H1 (cell line): Measurements from ENCODE around the gene NACA. TPM values are rescaled to one million over a fixed set of nuclear protein-coding genes. Genes with fewer than 3 reads are reported as not detected.

Experiments used
- CTCF ChIA-PET: fragments of 300-600 bp; sonication (Branson Sonifier 250); formaldehyde crosslinking; loops from one replicate; lab custom pipeline; 2021; ENCODE audit not compliant: partially characterized antibody; lab: Charles Lee
- POLR2A ChIA-PET: fragments of 300-600 bp; sonication (Branson Sonifier 250); formaldehyde crosslinking; loops from one replicate; lab custom pipeline; 2021; ENCODE audit warnings: inconsistent platforms; ENCODE audit not compliant: partially characterized antibody; lab: Charles Lee
- DNase-seq, 2 experiments: peaks; one replicate each; pipeline versions ENCODE4 v3.0.0 to v3.0.0-alpha.2; 2010 to 2022; ENCODE audit warnings: low spot score in 2 of 2, low read depth in 1 of 2, mixed read lengths in 1 of 2
- FAIRE-seq: peaks from 2 replicates; lab custom pipeline; 2011; peaks lifted over from hg19 to GRCh38; lab: Jason Lieb, UNC
- H2AFZ ChIP-seq: 2 replicates; pipeline ENCODE4 v1.8.1; 2012; ENCODE audit warnings: low read length, inconsistent platforms
- H2AK5ac ChIP-seq: 2 replicates; pipeline ENCODE4 v1.6.1; 2013; ENCODE audit warnings: low read depth, low read length
- H2BK120ac ChIP-seq: replicated peaks from 2 replicates; pipeline ENCODE3; 2013; ENCODE audit warnings: low read depth, low read length, inconsistent platforms
- H2BK12ac ChIP-seq: 2 replicates; pipeline ENCODE4 v1.6.1; 2013; ENCODE audit warnings: low read depth, low read length
- H2BK15ac ChIP-seq: 2 replicates; pipeline ENCODE4 v1.6.1; 2013; ENCODE audit warnings: low read length
- H2BK20ac ChIP-seq: 2 replicates; pipeline ENCODE4 v1.6.1; 2013; ENCODE audit warnings: low read length
- H2BK5ac ChIP-seq: 2 replicates; pipeline ENCODE4 v1.6.1; 2013; ENCODE audit warnings: low read depth, low read length
- H3K14ac ChIP-seq: 2 replicates; pipeline ENCODE4 v1.6.1; 2013; ENCODE audit warnings: inconsistent platforms; ENCODE audit not compliant: insufficient read length
- H3K18ac ChIP-seq: 2 replicates; pipeline ENCODE4 v1.6.1; 2013; ENCODE audit warnings: low read length; ENCODE audit errors: extremely low read depth
- H3K23ac ChIP-seq: 2 replicates; pipeline ENCODE4 v1.6.1; 2013; ENCODE audit warnings: inconsistent platforms; ENCODE audit not compliant: insufficient read length
- H3K23me2 ChIP-seq: 2 replicates; pipeline ENCODE4 v1.6.1; 2013; ENCODE audit warnings: low read depth, low read length
- H3K27ac ChIP-seq: 2 replicates; pipeline ENCODE4 v1.6.1; 2011; ENCODE audit warnings: low read depth, low read length, inconsistent platforms
- H3K27me3 ChIP-seq, 4 experiments: replicated peaks in 1 of 4; 1 replicate in 1 of 4; 2 replicates in 3 of 4; pipeline versions ENCODE4 v1.6.1 to v1.8.1; 2011 to 2013; ENCODE audit warnings: low read length in 3 of 4, mild to moderate bottlenecking in 3 of 4, inconsistent platforms in 2 of 4, mixed read lengths in 2 of 4, moderate library complexity in 1 of 4; ENCODE audit not compliant: control insufficient read depth in 3 of 4, insufficient read depth in 3 of 4; ENCODE audit errors: extremely low read depth in 1 of 4
- H3K36me3 ChIP-seq, 4 experiments: 2 replicates each; pipeline versions ENCODE4 v1.6.1 to v1.8.1; 2011 to 2013; ENCODE audit warnings: mild to moderate bottlenecking in 4 of 4, low read length in 3 of 4, moderate library complexity in 2 of 4, control low read depth in 1 of 4, inconsistent platforms in 1 of 4; ENCODE audit not compliant: insufficient read depth in 4 of 4, control insufficient read depth in 2 of 4
- H3K4ac ChIP-seq: replicated peaks from 2 replicates; pipeline ENCODE3; 2013; ENCODE audit warnings: low read length, low read depth, mixed read lengths, inconsistent platforms; ENCODE audit not compliant: insufficient read length
- H3K4me1 ChIP-seq, 4 experiments: replicated peaks in 1 of 4; 1 replicate in 1 of 4; 2 replicates in 3 of 4; pipeline versions ENCODE4 v1.6.1 to v1.8.1; 2011 to 2013; ENCODE audit warnings: low read length in 3 of 4, inconsistent platforms in 2 of 4, mixed read lengths in 1 of 4; ENCODE audit not compliant: insufficient read depth in 4 of 4, control insufficient read depth in 3 of 4
- H3K4me2 ChIP-seq, 2 experiments: 2 replicates each; pipeline versions ENCODE4 v1.6.1 to v1.8.1; 2011 to 2013; ENCODE audit warnings: low read depth in 2 of 2, low read length in 2 of 2, control low read depth in 1 of 2, inconsistent platforms in 1 of 2, mild to moderate bottlenecking in 1 of 2; ENCODE audit not compliant: insufficient read depth in 1 of 2
- H3K4me3 ChIP-seq, 4 experiments: fragments of 200-600, 300-600 bp in 1 of 4; sonication (generic), shearing (Covaris generic), sonication (Bioruptor Twin) in 1 of 4; 2 replicates each; pipeline versions ENCODE4 v1.5.1 to v1.8.1; 2011 to 2016; ENCODE audit warnings: low read length in 4 of 4, low read depth in 3 of 4, control low read depth in 2 of 4, inconsistent platforms in 2 of 4, mild to moderate bottlenecking in 2 of 4, mixed read lengths in 1 of 4, moderate library complexity in 1 of 4; ENCODE audit not compliant: insufficient read depth in 2 of 4; ENCODE audit errors: extremely low read depth in 1 of 4
- H3K56ac ChIP-seq: replicated peaks from 2 replicates; pipeline ENCODE3; 2013; ENCODE audit warnings: low read depth, mild to moderate bottlenecking, mixed read lengths, low read length, inconsistent platforms; ENCODE audit not compliant: insufficient read length
- H3K79me1 ChIP-seq: 2 replicates; pipeline ENCODE4 v1.6.1; 2013; ENCODE audit warnings: low read depth, low read length, control low read depth
- H3K79me2 ChIP-seq, 2 experiments: 2 replicates each; pipeline versions ENCODE4 v1.6.1 to v1.8.1; 2012 to 2013; ENCODE audit warnings: low read length in 2 of 2, mild to moderate bottlenecking in 2 of 2, inconsistent platforms in 1 of 2; ENCODE audit not compliant: insufficient read depth in 2 of 2, control insufficient read depth in 1 of 2
- H3K9ac ChIP-seq, 4 experiments: replicated peaks in 1 of 4; 1 replicate in 1 of 4; 2 replicates in 3 of 4; pipeline versions ENCODE4 v1.6.1 to v1.8.1; 2011 to 2013; ENCODE audit warnings: low read depth in 3 of 4, low read length in 3 of 4, control low read depth in 2 of 4, mild to moderate bottlenecking in 2 of 4, moderate library complexity in 2 of 4, inconsistent platforms in 1 of 4; ENCODE audit errors: extremely low read depth in 1 of 4
- H3K9me3 ChIP-seq, 2 experiments: 2 replicates each; pipeline versions ENCODE4 v1.6.1 to v1.8.1; 2012 to 2013; ENCODE audit warnings: mild to moderate bottlenecking in 2 of 2, moderate library complexity in 2 of 2, control low read depth in 1 of 2, inconsistent platforms in 1 of 2, low read depth in 1 of 2, low read length in 1 of 2, mixed read lengths in 1 of 2; ENCODE audit not compliant: insufficient read depth in 2 of 2
- H4K20me1 ChIP-seq, 2 experiments: replicated peaks in 1 of 2; 2 replicates each; pipeline versions ENCODE3 to v1.8.1; 2011 to 2013; ENCODE audit warnings: inconsistent platforms in 2 of 2, low read length in 2 of 2, mild to moderate bottlenecking in 1 of 2; ENCODE audit not compliant: insufficient read depth in 2 of 2, control insufficient read depth in 1 of 2
- H4K5ac ChIP-seq: 2 replicates; pipeline ENCODE4 v1.6.1; 2013; ENCODE audit warnings: low read length, low read depth, mixed read lengths, inconsistent platforms; ENCODE audit not compliant: insufficient read length
- H4K8ac ChIP-seq: 2 replicates; pipeline ENCODE4 v1.8.0; 2013; ENCODE audit warnings: mild to moderate bottlenecking, moderate library complexity, low read length, inconsistent platforms; ENCODE audit not compliant: insufficient read depth; ENCODE audit errors: extremely low read depth
- H4K91ac ChIP-seq: replicated peaks from 2 replicates; pipeline ENCODE3; 2013; ENCODE audit warnings: low read length, mixed read lengths, inconsistent platforms; ENCODE audit not compliant: insufficient read length
- CHD1 ChIP-seq: IDR thresholded peaks from 2 replicates; pipeline ENCODE4 v1.6.1; 2012; ENCODE audit warnings: low read depth, low read length, improper control_type of control experiment
- KDM5A ChIP-seq: fragments of 200-600 bp; IDR thresholded peaks from 2 replicates; pipeline ENCODE4 v1.7.1; 2012; ENCODE audit warnings: mild to moderate bottlenecking, low read length, inconsistent platforms, mixed read lengths
- MAX ChIP-seq: IDR thresholded peaks from 2 replicates; pipeline ENCODE4 v1.6.1; 2012; ENCODE audit warnings: inconsistent platforms
- PHF8 ChIP-seq: fragments of 200-600 bp; sonication (generic); conservative IDR thresholded peaks from 2 replicates; pipeline ENCODE4 v1.7.1; 2012; ENCODE audit warnings: low read depth, mild to moderate bottlenecking, inconsistent platforms, low read length, moderate library complexity
- POLR2A ChIP-seq, 2 experiments: IDR thresholded peaks; 1 replicate in 1 of 2; 2 replicates in 1 of 2; pipeline ENCODE4 v1.6.1; 2011; ENCODE audit warnings: low read depth in 2 of 2, low read length in 2 of 2, mild to moderate bottlenecking in 2 of 2; ENCODE audit errors: control extremely low read depth in 1 of 2
- WGBS, 2 experiments: shearing (Covaris generic) in 1 of 2; methylation state at CpG; one replicate each; pipeline versions ENCODE4 v1.1.6 to v1.1.7; 2013 to 2015; ENCODE audit warnings: low lambda C conversion rate in 2 of 2, mixed read lengths in 2 of 2, inconsistent platforms in 1 of 2, low coverage in 1 of 2, missing lambda C conversion rate in 1 of 2; ENCODE audit not compliant: insufficient replicate concordance in 2 of 2, insufficient coverage in 1 of 2, insufficient read length in 1 of 2; ENCODE audit errors: extremely low coverage in 1 of 2, missing lambda C conversion rate in 1 of 2; 5-methylcytosine and 5-hydroxymethylcytosine counted together
- polyA plus RNA-seq, 7 experiments: library from polyadenylated mRNA; depleted of rRNA in 3 of 7; stranded (reverse) in 5 of 7; unstranded in 2 of 7; fragments of >200 nt in 5 of 7; fragments of 200-250 nt in 2 of 7; gene quantifications; 1 replicate in 5 of 7; 2 replicates in 1 of 7; 4 replicates in 1 of 7; pipeline versions ENCODE4 v1.2.1 to v1.2.3, GENCODE V29; 2011 to 2013; ENCODE audit warnings: missing spikeins in 2 of 7, mixed read lengths in 2 of 7
- total RNA-seq: library from RNA; stranded (reverse); fragmentation: NEBNext Ultra II Directional; extraction: Animal tissue kit (Norgen Biotek cat#: 25700); gene quantifications from 2 replicates; pipeline ENCODE4 v1.2.1, GENCODE V29; 2021
- TF ChIP-seq, protein P1 (sequence below), 3 experiments: IDR thresholded peaks; 1 replicate in 2 of 3; 2 replicates in 1 of 3; pipeline versions ENCODE4 v1.5.1 to v1.6.1; 2011; ENCODE audit warnings: low read length in 3 of 3, mild to moderate bottlenecking in 3 of 3, inconsistent platforms in 2 of 3, low read depth in 1 of 3, moderate library complexity in 1 of 3; ENCODE audit not compliant: insufficient read depth in 1 of 3; ENCODE audit errors: control extremely low read depth in 1 of 3
- TF ChIP-seq, protein P2 (sequence below): IDR thresholded peaks from 2 replicates; pipeline ENCODE4 v1.6.1; 2011; ENCODE audit warnings: low read depth, mild to moderate bottlenecking, low read length; ENCODE audit not compliant: insufficient read depth

Gene NACA
- total and polyA plus RNA-seq, 2 of the 8 experiments (the other 6 are each of a cell fraction or from before 2014, with no cell fraction given): 511 to 1,063 TPM

DNA sequence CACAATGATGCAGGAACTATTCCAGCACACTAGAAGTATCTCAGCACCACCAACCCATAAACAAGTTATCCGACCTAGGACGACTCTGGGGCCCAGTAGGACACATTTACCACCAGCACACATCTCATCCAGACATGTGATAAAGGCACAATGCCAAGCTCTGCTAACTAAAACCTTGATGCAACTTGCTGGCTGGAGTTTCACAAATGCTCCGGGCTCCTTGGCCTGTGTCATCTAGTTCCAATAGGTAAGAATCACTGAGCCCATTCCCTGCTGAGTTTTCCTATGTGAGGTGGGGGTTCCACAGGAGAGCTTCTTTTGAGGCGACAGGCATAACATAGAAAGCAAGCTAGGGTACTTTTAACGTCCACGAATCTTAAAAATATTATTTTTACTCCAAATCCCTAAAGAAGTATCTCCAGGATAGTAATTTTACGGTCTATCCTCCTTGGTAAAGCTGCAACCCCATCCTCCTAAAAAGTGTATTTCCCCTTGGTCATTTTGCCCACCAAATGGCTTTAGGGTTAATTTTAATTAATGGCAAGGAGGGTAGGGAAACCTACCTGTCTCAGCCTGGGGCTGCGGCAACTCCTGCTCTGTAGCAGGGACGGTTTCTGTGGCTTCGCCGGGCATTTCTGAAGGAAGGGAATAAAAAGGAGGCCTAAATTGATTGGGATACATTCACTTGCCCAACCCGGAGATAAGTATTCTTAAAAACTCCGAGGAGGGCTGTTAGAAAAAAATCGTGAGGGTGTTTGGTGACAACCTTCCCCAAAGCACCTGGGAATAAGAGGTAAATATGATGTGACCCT lies 1.0 kb downstream of the NACA start:
- Histone ChIP-seq H2BK12ac (peak overlapping the region; percentile 75; the same call in 1 of the 2 replicates), H3K4me2 (peak overlapping the region; percentile 74 to 96), H3K79me1 (peaks cover 22% of the 10 kb centered on the region), H3K23me2 (no peaks in the 10 kb centered on the region; the same call in none of the 2 replicates), H3K4ac (peak overlapping the region; percentile 10), H4K20me1 (peaks cover 32 to 34% of the 10 kb centered on the region in 2 experiments), H3K4me3 (peak overlapping the region; percentile 75 to 100 (median 98)), H2AK5ac (peak overlapping the region; percentile 99; the same call in 1 of the 2 replicates), H3K23ac (no peak overlapping the region), H2BK120ac (peak overlapping the region; percentile 24), H4K5ac (peak overlapping the region; percentile 90), H3K36me3 (peaks cover 5 to 45% (median 24%) of the 10 kb centered on the region in 4 experiments; a peak in 6 of 8 replicates), H4K91ac (peak overlapping the region; percentile 95), H2BK5ac (peak overlapping the region; percentile 99), H3K9me3 (no peaks in the 10 kb centered on the region), H4K8ac (no peak overlapping the region), H3K18ac (peak overlapping the region; percentile 98; the same call in 1 of the 2 replicates), H2AFZ (no peak overlapping the region), H3K27ac (peak overlapping the region; percentile 93), H3K56ac (peak overlapping the region; percentile 71), H3K4me1 (peaks cover 11 to 34% (median 21%) of the 10 kb centered on the region in 4 experiments; a peak in 6 of 7 replicates), H3K9ac (peak overlapping the region; percentile 91 to 100 (median 99)), H3K79me2 (peaks cover 47 to 60% of the 10 kb centered on the region in 2 experiments), H2BK20ac (no peak overlapping the region), H3K14ac (peak overlapping the region; percentile 57), H2BK15ac (no peak overlapping the region), H3K27me3 (no peaks in the 10 kb centered on the region)
- no peak for FAIRE-seq
- CTCF ChIA-PET: interaction anchor here (0.5 to 1.6 kb wide), 6 partner anchors 13 to 324 kb away, joined by 3 to 5 read pairs (median 3); no protein-coding TSS in a partner anchor
- 6% methylated on average over 14 of the region's 14 CpGs; no CpG with 5 or more reads in 1 of the 2 experiments for WGBS, 2 experiments
- no peak for DNase-seq
- POLR2A ChIA-PET: interaction anchor here (0.9 to 52.4 kb wide), 8 partner anchors 13 to 264 kb away, joined by 3 to 1406 read pairs (median 4); partner anchors contain the start of genes ATP5F1B, BAZ2A, NACA and PRIM1
- 0 out of 3 replicates have a peak, but pooled peaks of 1 of the 2 experiments have one; percentile 25 for TF ChIP-seq POLR2A (IDR thresholded peaks at IDR 0.05; ENCODE audit: control extremely low read depth in 1 of 2, low read depth in 2 of 2, low read length in 2 of 2)
- TF ChIP-seq KDM5A: no peak
- no peak for TF ChIP-seq PHF8
- TF ChIP-seq, protein P1, sequence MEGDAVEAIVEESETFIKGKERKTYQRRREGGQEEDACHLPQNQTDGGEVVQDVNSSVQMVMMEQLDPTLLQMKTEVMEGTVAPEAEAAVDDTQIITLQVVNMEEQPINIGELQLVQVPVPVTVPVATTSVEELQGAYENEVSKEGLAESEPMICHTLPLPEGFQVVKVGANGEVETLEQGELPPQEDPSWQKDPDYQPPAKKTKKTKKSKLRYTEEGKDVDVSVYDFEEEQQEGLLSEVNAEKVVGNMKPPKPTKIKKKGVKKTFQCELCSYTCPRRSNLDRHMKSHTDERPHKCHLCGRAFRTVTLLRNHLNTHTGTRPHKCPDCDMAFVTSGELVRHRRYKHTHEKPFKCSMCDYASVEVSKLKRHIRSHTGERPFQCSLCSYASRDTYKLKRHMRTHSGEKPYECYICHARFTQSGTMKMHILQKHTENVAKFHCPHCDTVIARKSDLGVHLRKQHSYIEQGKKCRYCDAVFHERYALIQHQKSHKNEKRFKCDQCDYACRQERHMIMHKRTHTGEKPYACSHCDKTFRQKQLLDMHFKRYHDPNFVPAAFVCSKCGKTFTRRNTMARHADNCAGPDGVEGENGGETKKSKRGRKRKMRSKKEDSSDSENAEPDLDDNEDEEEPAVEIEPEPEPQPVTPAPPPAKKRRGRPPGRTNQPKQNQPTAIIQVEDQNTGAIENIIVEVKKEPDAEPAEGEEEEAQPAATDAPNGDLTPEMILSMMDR (IDR thresholded peaks at IDR 0.05; ENCODE audit: control extremely low read depth in 1 of 3, insufficient read depth in 1 of 3, low read depth in 1 of 3, low read length in 3 of 3): no peak
- TF ChIP-seq, protein P2, sequence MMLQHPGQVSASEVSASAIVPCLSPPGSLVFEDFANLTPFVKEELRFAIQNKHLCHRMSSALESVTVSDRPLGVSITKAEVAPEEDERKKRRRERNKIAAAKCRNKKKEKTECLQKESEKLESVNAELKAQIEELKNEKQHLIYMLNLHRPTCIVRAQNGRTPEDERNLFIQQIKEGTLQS: no peak
- no peak for TF ChIP-seq MAX
- no peak for TF ChIP-seq CHD1
